Dedifferentiated amniotic fluid mesenchymal stem cell (primary cell): ENCODE data around the gene MRPL43.

Source experiments
- DNase-seq: peaks from one replicate; pipeline ENCODE4 v3.0.0-alpha.2; 2016; ENCODE audit errors: extremely low spot score

Gene MRPL43

DNA sequence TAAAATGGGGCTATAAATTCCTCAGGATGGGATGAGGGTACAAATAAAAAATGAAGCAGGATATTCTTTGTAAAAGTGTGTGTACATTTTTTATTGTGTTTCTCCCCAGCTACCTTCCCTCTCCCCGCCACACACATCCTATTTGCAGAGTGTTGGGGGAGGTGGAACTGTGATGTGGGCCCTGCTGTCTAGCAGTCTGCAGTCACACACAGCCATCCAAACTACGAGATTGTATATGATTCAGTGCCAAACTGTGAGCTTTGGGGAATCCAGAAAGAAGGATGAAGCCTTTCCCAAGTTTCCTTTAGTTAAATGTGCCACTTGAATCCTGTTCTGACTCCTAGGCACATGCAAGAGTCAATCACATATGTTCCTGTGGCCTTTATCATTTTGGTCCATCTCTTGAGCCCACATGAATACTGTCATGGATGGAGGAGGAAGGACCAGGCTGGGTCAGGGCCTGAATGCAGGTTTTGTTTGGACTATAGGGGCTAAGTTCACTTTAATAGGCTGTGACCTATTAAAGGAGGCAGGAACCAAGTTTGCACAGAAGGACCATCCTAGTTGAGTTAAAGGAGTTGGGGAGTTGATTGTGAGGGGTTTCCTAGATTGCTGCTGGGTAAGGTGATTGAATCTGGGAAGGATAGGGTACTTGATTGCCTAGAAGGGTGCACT is 19.1 kb downstream of the MRPL43 start:
- DNase-seq: no peak

DNA sequence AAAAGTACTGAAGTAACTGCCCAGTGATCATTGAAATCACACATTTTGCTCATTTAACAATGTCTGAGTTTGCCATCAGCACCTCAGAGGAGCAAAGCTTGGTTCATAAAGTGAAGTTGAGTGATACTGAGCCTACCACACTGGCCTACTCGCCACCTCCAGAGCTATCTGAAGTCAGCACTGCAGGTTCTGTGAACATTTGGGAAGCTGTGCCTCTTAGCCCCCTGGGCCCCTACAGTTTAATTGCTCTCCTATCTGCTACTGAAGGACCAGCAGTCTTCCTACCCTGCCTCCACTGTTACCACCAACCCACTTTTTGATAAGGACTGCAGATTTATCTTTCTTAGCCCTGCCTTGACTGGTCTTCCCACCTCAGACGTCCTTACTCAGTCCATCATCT is 20.0 kb downstream of the MRPL43 start:
- DNase-seq: no peak

DNA sequence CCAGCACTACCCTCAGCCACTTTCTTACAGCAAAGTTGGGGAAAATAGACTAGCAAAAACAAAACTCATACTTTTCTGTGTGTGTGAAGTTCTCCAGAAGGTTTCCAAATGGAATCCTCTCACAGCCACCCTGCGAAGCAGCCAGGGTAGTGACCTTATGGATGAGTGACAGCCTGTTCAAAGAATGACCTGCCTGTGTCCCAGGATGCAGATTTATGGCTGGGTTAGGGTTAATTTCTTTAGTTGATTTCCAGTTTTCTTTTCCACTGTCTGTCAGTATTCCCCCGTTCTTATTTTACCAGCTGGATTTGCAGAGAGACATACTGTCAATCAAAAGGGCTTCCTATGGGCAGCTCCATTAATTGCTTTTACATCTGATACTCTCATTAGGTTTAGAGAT is 20.4 kb downstream of the MRPL43 start:
- no peak for DNase-seq

DNA sequence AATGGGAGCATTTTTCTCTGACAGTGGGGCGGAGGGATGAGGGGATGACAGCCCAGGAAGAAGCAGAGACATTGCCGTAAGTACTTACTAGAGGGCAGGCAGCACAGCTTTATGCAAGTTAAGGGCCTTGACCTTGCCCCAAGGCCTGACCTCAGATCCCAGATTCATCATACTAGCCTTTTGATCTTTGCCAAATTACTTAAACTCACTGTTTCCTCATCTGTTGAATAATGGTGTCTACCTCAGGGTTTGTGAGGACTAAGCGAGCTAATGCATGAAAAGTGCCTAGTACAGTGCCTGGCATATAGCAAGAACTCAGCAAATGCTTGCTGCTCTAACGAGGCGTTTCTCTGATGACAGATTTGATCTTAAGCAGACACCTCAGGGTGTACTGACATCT is 21.5 kb downstream of the MRPL43 start:
- DNase-seq: no peak

GRCh38 chr10:100963826-100964225 is 23.5 kb downstream of the MRPL43 start:
- DNase-seq: no peak

DNA sequence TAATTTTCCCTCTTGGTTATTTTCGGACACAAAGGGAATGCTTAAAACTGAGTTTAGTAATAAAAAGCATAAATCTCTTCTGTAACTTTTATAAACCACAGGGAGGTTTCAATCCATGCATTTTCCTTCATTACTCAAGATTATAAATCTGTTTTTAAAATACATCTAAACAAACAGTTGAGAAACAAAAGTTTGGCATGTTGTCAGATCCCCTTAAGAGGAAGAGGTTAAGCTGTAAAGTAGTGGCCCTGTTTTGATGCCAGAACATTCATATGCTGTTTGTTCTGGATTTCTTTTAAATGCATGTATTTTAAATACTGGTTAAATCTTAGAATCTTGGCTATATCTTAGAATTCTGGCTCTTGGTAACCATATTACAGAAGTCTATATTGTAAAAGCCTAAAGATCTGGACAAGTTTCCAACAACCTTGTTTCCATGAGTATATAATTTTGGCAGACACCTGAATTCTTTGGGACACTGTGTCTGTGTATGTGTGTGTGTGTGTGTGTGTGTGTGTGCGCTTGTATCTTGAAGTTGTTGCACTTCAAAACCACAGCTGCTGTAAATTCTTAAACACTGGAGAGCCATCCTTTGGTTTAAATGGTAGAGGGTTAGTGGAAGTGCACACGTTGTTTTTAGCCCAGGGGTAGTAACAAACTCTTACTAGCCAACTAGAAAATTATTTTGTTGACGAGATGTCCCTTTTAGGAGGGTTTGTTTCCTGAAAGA is 24.8 kb downstream of the MRPL43 start:
- DNase-seq: no peak

DNA sequence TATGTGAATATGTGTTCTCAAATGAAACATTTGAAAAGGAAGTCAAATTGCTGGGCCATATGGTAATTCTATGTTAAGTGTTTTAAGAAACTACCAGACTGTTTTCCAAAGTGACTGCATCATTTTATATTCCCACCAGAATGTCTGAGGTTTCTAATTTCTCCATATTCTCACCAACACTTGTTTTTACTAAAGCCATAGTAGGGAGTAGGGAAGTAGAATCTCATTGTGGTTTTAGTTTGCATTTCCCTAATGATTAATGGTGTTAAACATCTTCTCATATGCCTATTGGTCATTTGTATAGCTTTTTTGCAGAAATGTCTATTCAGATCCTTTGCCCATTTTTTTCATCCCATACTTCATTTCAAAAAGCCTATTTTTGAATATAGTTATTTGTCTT is 27.0 kb downstream of the MRPL43 start:
- DNase-seq: no peak

GRCh38 chr10:100948916-100949315 is 38.4 kb downstream of the MRPL43 start:
- DNase-seq: no peak

DNA sequence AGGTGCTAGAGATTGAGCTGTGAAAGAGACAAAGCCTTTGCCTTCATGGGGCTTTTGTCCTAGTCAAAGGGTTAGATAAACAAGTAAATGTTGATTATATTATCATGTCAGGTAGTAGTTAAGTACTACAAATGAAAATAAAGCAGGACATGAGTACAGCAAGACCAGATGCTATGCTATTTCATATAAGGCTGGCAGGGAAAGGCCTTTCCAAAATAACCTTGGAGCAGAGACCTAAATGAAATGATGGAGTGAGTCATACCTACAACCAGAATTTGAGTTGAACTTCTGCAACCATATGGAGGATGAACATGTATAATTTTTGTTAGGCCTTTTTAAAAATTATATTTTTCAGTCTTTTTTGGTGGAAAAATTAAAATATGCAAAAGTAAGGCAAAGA is 41.5 kb downstream of the MRPL43 start:
- no peak for DNase-seq

- DNase-seq: no peak
These were observed 43.8 kb downstream of the MRPL43 start for GRCh38 chr10:100943508-100943907.

DNA sequence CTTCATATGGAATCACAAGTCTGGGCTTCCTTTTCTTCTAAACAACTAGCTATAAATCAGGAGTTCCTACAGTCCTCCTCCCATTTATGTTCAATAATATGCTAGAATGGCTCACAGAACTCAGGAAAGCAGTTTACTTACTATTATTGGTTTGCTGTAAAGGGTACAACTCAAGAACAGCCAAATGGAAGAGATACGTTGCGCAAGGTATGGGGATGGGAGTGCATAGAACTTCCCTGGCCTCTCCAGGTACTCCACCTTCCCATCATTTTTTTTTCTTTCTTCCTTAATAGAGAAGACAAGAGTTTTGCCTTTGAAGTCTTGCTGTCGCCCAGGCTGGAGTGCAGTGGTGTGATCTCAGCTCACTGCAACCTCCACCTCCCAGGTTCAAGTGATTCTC is 45.1 kb downstream of the MRPL43 start:
- no peak for DNase-seq

DNA sequence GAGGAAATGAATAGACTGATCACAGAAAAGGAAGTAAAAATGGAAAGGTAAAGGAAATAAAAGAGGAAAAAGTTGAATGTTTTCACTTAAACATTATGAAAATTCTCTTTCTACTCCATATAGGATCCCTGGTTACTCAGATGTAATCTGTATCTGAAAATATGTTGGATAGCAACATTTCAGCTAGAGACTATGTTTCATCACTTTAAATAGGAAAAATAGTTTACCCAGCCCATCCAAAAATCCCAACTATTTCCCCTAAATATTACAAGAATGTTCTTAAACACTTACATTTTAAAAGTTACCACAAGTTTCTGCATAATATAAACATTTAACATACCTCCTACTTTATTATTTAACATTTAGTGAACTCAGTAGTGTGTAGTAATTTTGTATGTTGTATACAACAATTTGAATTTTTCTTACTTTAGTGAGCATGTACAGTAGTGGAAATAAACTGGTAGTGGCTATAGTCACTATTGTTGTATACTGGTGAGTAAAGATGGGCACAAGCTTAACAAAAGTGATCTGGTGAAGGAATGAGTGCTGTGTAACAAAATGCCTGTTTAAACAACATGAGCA is 47.4 kb downstream of the MRPL43 start:
- DNase-seq: peak; percentile 52
